AG04450 (cell line): ENCODE data around the gene RPS27A. TPM values are rescaled to one million over a fixed set of nuclear protein-coding genes. Genes with fewer than 3 reads are reported as not detected.
A peak's percentile ranks its signal among the peaks of the same experiment; 100 is the strongest.
"Not testable (repeated sequence)": the region's sequence is repeated elsewhere in the genome, so short reads cannot be mapped to it uniquely, and the experiment has no call there.

ENCODE experiments used
- CTCF ChIA-PET: fragments of 300-600, 350-600 bp; formaldehyde crosslinking; extraction: SDS; loops from one replicate; lab custom pipeline; 2022; ENCODE audit warnings: antibody characterized with exemption, inconsistent platforms; lab: Charles Lee
- POLR2A ChIA-PET: fragments of 350-600 bp; formaldehyde crosslinking; extraction: SDS; loops from one replicate; lab custom pipeline; 2021; ENCODE audit warnings: antibody characterized with exemption, inconsistent platforms; lab: Yijun Ruan, JAX
- DNase-seq: peaks from one replicate; pipeline ENCODE4 v3.0.0-alpha.2; 2011; ENCODE audit warnings: low read depth, low spot score
- H3K27ac ChIP-seq: one replicate; pipeline ENCODE4 v1.5.1; 2012; ENCODE audit warnings: low read depth, low read length, control low read depth
- H3K27me3 ChIP-seq: one replicate; pipeline ENCODE4 v1.6.0; 2012; ENCODE audit warnings: low read length; ENCODE audit not compliant: control insufficient read depth, insufficient read depth
- H3K4me3 ChIP-seq: 2 replicates; pipeline ENCODE4 v1.5.1; 2011; ENCODE audit warnings: mild to moderate bottlenecking, low read depth, low read length, control low read depth
- H3K9me3 ChIP-seq: 2 replicates; pipeline ENCODE4 v1.5.1; 2012; ENCODE audit warnings: low read length; ENCODE audit not compliant: control insufficient read depth, insufficient read depth
- polyA minus RNA-seq: library from RNA; depleted of rRNA, polyadenylated mRNA; stranded (reverse); fragments of >200 nt; gene quantifications from 2 replicates; pipeline ENCODE4 v1.2.3, GENCODE V29; 2011; rRNA and poly(A)+ RNA removed
- polyA plus RNA-seq: library from polyadenylated mRNA; depleted of rRNA; stranded (reverse); fragments of >200 nt; gene quantifications from 2 replicates; pipeline ENCODE4 v1.2.3, GENCODE V29; 2011; rRNA removed
- TF ChIP-seq, protein P1 (sequence below): IDR thresholded peaks from 2 replicates; pipeline ENCODE4 v1.5.1; 2011; ENCODE audit warnings: low read depth, low read length, control low read depth, inconsistent platforms

Gene RPS27A
- polyA plus RNA-seq: 1,905 and 2,078 TPM in 2 replicates
- polyA minus RNA-seq: 215 and 331 TPM in 2 replicates

DNA sequence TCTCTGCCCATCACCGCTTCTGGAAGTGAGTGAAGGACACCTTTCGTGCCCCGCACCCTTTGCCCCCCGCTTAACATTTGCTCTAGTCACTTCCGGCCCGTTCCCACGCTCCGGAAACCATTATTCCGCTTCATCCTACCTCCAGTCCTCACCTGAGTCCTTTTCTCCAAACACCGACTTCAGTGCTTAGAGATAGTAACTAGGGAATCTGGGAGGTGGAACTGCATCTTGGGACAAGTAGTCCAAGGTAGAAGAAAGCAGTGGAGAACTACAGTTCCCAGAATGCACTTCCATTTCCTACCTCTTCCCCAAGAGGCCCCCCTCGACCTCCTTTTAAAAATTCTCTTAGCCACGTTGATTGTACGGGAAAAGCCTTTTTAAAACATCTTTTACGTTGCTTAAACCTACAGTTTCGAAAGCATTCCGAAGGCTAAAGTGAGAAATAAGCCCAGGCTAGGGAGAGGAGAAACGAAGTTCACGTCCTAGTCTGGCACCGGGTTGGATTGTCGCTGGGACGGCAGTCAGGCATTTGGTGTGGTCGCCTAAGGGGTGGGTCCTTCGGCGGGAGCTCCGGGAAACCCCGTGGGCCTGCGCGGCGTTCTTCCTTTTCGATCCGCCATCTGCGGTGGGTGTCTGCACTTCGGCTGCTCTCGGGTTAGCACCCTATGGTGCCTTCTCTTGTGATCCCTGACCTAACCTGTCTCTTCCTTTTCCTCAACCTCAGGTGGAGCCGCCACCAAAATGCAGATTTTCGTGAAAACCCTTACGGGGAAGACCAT is at the start of gene RPS27A, which contains the start of gene CLHC1:
TSS of gene RPS27A (plus strand) at position 605 of the 779 bp plus-strand sequence. CDS start at position 742, 137 bp downstream.
TSS of gene CLHC1 (minus strand) at position 210 of the 779 bp plus-strand sequence. CDS start 9,882 bp downstream, outside the sequence.
- TF ChIP-seq, protein P1, sequence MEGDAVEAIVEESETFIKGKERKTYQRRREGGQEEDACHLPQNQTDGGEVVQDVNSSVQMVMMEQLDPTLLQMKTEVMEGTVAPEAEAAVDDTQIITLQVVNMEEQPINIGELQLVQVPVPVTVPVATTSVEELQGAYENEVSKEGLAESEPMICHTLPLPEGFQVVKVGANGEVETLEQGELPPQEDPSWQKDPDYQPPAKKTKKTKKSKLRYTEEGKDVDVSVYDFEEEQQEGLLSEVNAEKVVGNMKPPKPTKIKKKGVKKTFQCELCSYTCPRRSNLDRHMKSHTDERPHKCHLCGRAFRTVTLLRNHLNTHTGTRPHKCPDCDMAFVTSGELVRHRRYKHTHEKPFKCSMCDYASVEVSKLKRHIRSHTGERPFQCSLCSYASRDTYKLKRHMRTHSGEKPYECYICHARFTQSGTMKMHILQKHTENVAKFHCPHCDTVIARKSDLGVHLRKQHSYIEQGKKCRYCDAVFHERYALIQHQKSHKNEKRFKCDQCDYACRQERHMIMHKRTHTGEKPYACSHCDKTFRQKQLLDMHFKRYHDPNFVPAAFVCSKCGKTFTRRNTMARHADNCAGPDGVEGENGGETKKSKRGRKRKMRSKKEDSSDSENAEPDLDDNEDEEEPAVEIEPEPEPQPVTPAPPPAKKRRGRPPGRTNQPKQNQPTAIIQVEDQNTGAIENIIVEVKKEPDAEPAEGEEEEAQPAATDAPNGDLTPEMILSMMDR: no peak
- POLR2A ChIA-PET: interaction anchor here (1.0 kb wide), 2 partner anchors 9 to 287 kb away, joined by 7 read pairs; partner anchors contain the start of gene CFAP36
- DNase-seq: peak; percentile 86
- Histone ChIP-seq H3K27ac (peak within 1 kb of the TSS; percentile 94), H3K4me3 (peak within 1 kb of the TSS; percentile 95), H3K27me3 (no peaks in the 10 kb centered on the region), H3K9me3 (no peaks in the 10 kb centered on the region; the same call in 1 of the 2 replicates)
- CTCF ChIA-PET: no interaction called here

GRCh38 chr2:55186837-55187236 is 45.7 kb upstream of the RPS27A start:
- POLR2A ChIA-PET: not testable (repeated sequence)
- CTCF ChIA-PET: interaction anchor here (1.9 kb wide), 1 partner anchor 11 kb away, joined by 5 read pairs; no protein-coding TSS in a partner anchor

DNA sequence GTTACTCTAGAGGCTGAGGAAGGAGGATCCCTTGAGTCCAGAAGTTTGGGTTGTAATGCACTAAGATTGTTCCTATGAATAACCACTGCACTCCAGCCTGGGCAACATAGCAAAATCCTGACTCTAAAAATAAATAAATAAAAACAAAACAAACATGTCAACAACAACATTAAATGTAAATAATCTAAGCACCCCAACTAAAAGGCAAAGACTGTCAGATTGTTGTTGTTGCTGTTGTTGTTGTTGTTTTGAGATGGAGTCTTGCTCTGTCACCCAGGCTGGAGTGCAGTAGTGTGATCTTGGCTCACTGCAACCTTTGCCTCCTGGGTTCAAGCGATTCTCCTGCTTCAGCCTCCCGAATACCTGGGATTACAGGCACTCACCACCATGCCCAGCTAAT is 40.6 kb upstream of the RPS27A start:
- H3K27ac ChIP-seq, POLR2A ChIA-PET, H3K4me3 ChIP-seq, H3K27me3 ChIP-seq, H3K9me3 ChIP-seq, CTCF ChIA-PET, DNase-seq: not testable (repeated sequence)

More at GRCh38 chr2:55186837-55187236, 45.7 kb upstream of the RPS27A start:
- not testable (repeated sequence) for DNase-seq, H3K27me3 ChIP-seq, H3K9me3 ChIP-seq, H3K4me3 ChIP-seq, H3K27ac ChIP-seq

GRCh38 chr2:55196526-55196925 is 36.0 kb upstream of the RPS27A start:
- Histone ChIP-seq H3K27ac (no peak overlapping the region), H3K4me3 (no peak overlapping the region), H3K9me3 (no peaks in the 10 kb centered on the region), H3K27me3 (no peaks in the 10 kb centered on the region)
- ChIA-PET CTCF (no interaction called here), POLR2A (no interaction called here)
- TF ChIP-seq, protein P1: no peak
- no peak for DNase-seq

DNA sequence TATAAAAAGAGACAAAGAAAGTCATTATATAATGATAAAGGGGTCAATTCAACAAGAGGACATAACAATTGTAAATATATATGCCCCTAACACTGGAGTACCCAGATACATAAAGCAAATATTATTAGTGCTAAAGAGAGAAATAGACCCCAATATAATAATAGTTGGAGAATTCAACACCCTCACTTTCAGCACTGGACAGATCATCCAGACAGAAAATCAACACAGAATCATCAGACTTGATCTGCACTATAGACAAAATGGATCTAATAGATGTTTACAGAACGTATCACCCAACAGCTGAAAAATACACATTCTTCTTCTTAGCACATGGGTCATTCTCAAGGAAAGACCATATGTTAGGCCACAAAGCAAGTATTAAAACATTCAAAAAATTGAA is 32.1 kb upstream of the RPS27A start:
- ChIA-PET CTCF (no interaction called here), POLR2A (no interaction called here)
- H3K27me3 ChIP-seq: no peaks in the 10 kb centered on the region
- no peak overlapping the region for H3K4me3 ChIP-seq
- no peaks in the 10 kb centered on the region for H3K9me3 ChIP-seq
- DNase-seq: no peak
- TF ChIP-seq, protein P1: no peak
- H3K27ac ChIP-seq: no peak overlapping the region

GRCh38 chr2:55204536-55204935 is 28.0 kb upstream of the RPS27A start:
- no peaks in the 10 kb centered on the region for H3K9me3 ChIP-seq
- no peak for DNase-seq
- H3K4me3 ChIP-seq: no peak overlapping the region
- ChIA-PET CTCF (no interaction called here), POLR2A (no interaction called here)
- H3K27me3 ChIP-seq: no peaks in the 10 kb centered on the region
- no peak overlapping the region for H3K27ac ChIP-seq
- TF ChIP-seq, protein P1: no peak
